Hepatocyte (in vitro differentiated cells): ENCODE data around the gene RBM17. TPM values are rescaled to one million over a fixed set of nuclear protein-coding genes. Genes with fewer than 3 reads are reported as not detected.
A peak's percentile ranks its signal among the peaks of the same experiment; 100 is the strongest.
"Not testable (repeated sequence)": the region's sequence is repeated elsewhere in the genome, so short reads cannot be mapped to it uniquely, and the experiment has no call there.

Source experiments
- DNase-seq: peaks from one replicate; pipeline ENCODE4 v3.0.0-alpha.2; 2016; ENCODE audit warnings: low spot score
- H2AFZ ChIP-seq: fragments of 200-600 bp; sonication (generic); 2 replicates; pipeline ENCODE4 v1.6.0; 2016; ENCODE audit warnings: antibody characterized with exemption, mild to moderate bottlenecking
- H3K27ac ChIP-seq: fragments of 200-600 bp; sonication (generic); 2 replicates; pipeline ENCODE4 v1.5.1; 2016; ENCODE audit warnings: mild to moderate bottlenecking
- H3K27me3 ChIP-seq: fragments of 200-600 bp; sonication (generic); 2 replicates; pipeline ENCODE4 v1.6.1; 2016
- H3K36me3 ChIP-seq: fragments of 200-600 bp; sonication (generic); replicated peaks from 2 replicates; pipeline ENCODE4 v1.5.1; 2016; ENCODE audit warnings: low read depth; ENCODE audit not compliant: insufficient read depth
- H3K4me1 ChIP-seq: fragments of 200-600 bp; sonication (generic); 2 replicates; pipeline ENCODE4 v1.5.1; 2016; ENCODE audit warnings: mild to moderate bottlenecking, moderate library complexity; ENCODE audit not compliant: insufficient read depth
- H3K4me2 ChIP-seq: fragments of 200-600 bp; sonication (generic); 2 replicates; pipeline ENCODE4 v1.6.0; 2016
- H3K4me3 ChIP-seq: fragments of 200-600 bp; sonication (generic); 2 replicates; pipeline ENCODE4 v1.5.1; 2016; ENCODE audit warnings: mild to moderate bottlenecking
- H3K79me2 ChIP-seq: fragments of 200-600 bp; sonication (generic); 2 replicates; pipeline ENCODE4 v1.6.0; 2017; ENCODE audit warnings: mild to moderate bottlenecking
- H3K9me2 ChIP-seq: fragments of 200-600 bp; sonication (generic); replicated peaks from 2 replicates; pipeline ENCODE4 v1.6.0; 2017; ENCODE audit warnings: mild to moderate bottlenecking; ENCODE audit not compliant: insufficient read depth
- H3K9me3 ChIP-seq: fragments of 200-600 bp; sonication (generic); 2 replicates; pipeline ENCODE4 v1.5.1; 2016; ENCODE audit warnings: low read depth, mild to moderate bottlenecking
- H4K20me1 ChIP-seq: fragments of 200-600 bp; sonication (generic); 2 replicates; pipeline ENCODE4 v1.6.0; 2016; ENCODE audit warnings: mild to moderate bottlenecking; ENCODE audit not compliant: insufficient read depth, poor library complexity, severe bottlenecking
- CTCF ChIP-seq: fragments of 200-600 bp; sonication (generic); IDR thresholded peaks from 2 replicates; pipeline ENCODE4 v1.5.1; 2016; ENCODE audit warnings: antibody characterized with exemption, mild to moderate bottlenecking; ENCODE audit not compliant: poor library complexity
- EZH2 ChIP-seq: fragments of 200-600 bp; sonication (generic); IDR thresholded peaks from 2 replicates; pipeline ENCODE4 v1.6.1; 2016; ENCODE audit warnings: antibody characterized with exemption, mild to moderate bottlenecking, borderline replicate concordance
- EZH2phosphoT487 ChIP-seq: fragments of 200-600 bp; sonication (generic); IDR thresholded peaks from one replicate; pipeline ENCODE4 v1.6.1; 2018; ENCODE audit warnings: antibody characterized with exemption, mild to moderate bottlenecking, low read depth, moderate library complexity; ENCODE audit not compliant: unreplicated experiment, severe bottlenecking
- WGBS: methylation state at CpG from one replicate; pipeline ENCODE4 v1.1.6; 2016; ENCODE audit warnings: low lambda C conversion rate; ENCODE audit errors: missing lambda C conversion rate; 5-methylcytosine and 5-hydroxymethylcytosine counted together
- polyA plus RNA-seq: library from polyadenylated mRNA; unstranded; fragments of >200 nt; fragmentation: Nextera tagmentation; extraction: Ambion mirVana; gene quantifications from 2 replicates; pipeline ENCODE4 v1.2.1, GENCODE V29; 2016
- total RNA-seq: library from RNA; depleted of rRNA; stranded (reverse); fragments of >200 nt; gene quantifications from 2 replicates; pipeline ENCODE4 v1.2.3, GENCODE V29; 2014

Gene RBM17, protein sequence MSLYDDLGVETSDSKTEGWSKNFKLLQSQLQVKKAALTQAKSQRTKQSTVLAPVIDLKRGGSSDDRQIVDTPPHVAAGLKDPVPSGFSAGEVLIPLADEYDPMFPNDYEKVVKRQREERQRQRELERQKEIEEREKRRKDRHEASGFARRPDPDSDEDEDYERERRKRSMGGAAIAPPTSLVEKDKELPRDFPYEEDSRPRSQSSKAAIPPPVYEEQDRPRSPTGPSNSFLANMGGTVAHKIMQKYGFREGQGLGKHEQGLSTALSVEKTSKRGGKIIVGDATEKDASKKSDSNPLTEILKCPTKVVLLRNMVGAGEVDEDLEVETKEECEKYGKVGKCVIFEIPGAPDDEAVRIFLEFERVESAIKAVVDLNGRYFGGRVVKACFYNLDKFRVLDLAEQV
- total RNA-seq (35.6 and 46.7 TPM in 2 replicates), polyA plus RNA-seq (112 and 126 TPM in 2 replicates)

- H2AFZ ChIP-seq: peak within 1 kb of the TSS; percentile 59
- no peaks in the 10 kb centered on the region for H3K9me3 ChIP-seq
- H4K20me1 ChIP-seq: peaks cover 44% of the 10 kb centered on the region
- peak within 1 kb of the TSS; percentile 95 for H3K4me2 ChIP-seq
- peak within 1 kb of the TSS; percentile 99 for H3K4me3 ChIP-seq
- H3K9me2 ChIP-seq: no peaks in the 10 kb centered on the region
- DNase-seq: peak; percentile 95
- H3K27ac ChIP-seq: peak within 1 kb of the TSS; percentile 86
- peaks cover 47% of the 10 kb centered on the region for H3K79me2 ChIP-seq
- WGBS: 1% methylated on average over 46 of the region's 77 CpGs
- peaks cover 21% of the 10 kb centered on the region for H3K4me1 ChIP-seq
- TF ChIP-seq EZH2 (no peak), CTCF (peak; percentile 100)
- H3K27me3 ChIP-seq: peaks cover 9% of the 10 kb centered on the region
- H3K36me3 ChIP-seq: no peaks in the 10 kb centered on the region
Observed at GRCh38 chr10:6088721-6089333, at the start of gene RBM17. TSS of gene RBM17 (plus strand) at chr10:6089034. CDS start at chr10:6097066, 8,032 bp downstream.

GRCh38 chr10:6039711-6040110 lies 49.1 kb upstream of the RBM17 start:
- TF ChIP-seq EZH2phosphoT487: no peak
- TF ChIP-seq EZH2: no peak
- no peak for TF ChIP-seq CTCF
- H3K4me1 ChIP-seq: no peaks in the 10 kb centered on the region
- no peak overlapping the region for H3K27ac ChIP-seq
- H4K20me1 ChIP-seq: no peaks in the 10 kb centered on the region
- WGBS: 89% methylated on average over 4 of the region's 4 CpGs
- no peaks in the 10 kb centered on the region for H3K36me3 ChIP-seq
- H3K4me3 ChIP-seq: no peak overlapping the region
- no peaks in the 10 kb centered on the region for H3K27me3 ChIP-seq
- H3K9me2 ChIP-seq: no peaks in the 10 kb centered on the region
- no peak overlapping the region for H3K4me2 ChIP-seq
- no peak for DNase-seq
- no peaks in the 10 kb centered on the region for H3K9me3 ChIP-seq
- no peak overlapping the region for H2AFZ ChIP-seq
- no peaks in the 10 kb centered on the region for H3K79me2 ChIP-seq

- no peaks in the 10 kb centered on the region for H3K27me3 ChIP-seq
- H3K27ac ChIP-seq: no peak overlapping the region
- DNase-seq: no peak
- no peaks in the 10 kb centered on the region for H3K9me2 ChIP-seq
- no peaks in the 10 kb centered on the region for H3K36me3 ChIP-seq
- TF ChIP-seq EZH2phosphoT487 (no peak), CTCF (no peak), EZH2 (no peak)
- H3K4me2 ChIP-seq: no peak overlapping the region
- 89% methylated on average over 5 of the region's 5 CpGs for WGBS
- no peaks in the 10 kb centered on the region for H3K79me2 ChIP-seq
- no peaks in the 10 kb centered on the region for H4K20me1 ChIP-seq
- no peaks in the 10 kb centered on the region for H3K4me1 ChIP-seq
- no peak overlapping the region for H2AFZ ChIP-seq
- H3K9me3 ChIP-seq: no peaks in the 10 kb centered on the region
- no peak overlapping the region for H3K4me3 ChIP-seq
Observed at GRCh38 chr10:6040205-6040604, 48.6 kb upstream of the RBM17 start.

GRCh38 chr10:6043377-6043776 lies 45.5 kb upstream of the RBM17 start:
- H3K36me3 ChIP-seq, H2AFZ ChIP-seq, H4K20me1 ChIP-seq, H3K27me3 ChIP-seq, DNase-seq, H3K27ac ChIP-seq, H3K79me2 ChIP-seq, H3K4me3 ChIP-seq, H3K4me2 ChIP-seq, H3K9me2 ChIP-seq, H3K9me3 ChIP-seq, H3K4me1 ChIP-seq: not testable (repeated sequence)
- 90% methylated on average over 6 of the region's 6 CpGs for whole genome bisulfite sequencing
